K562 (cell line): Measurements from ENCODE around the gene DOK1. TPM values are rescaled to one million over a fixed set of nuclear protein-coding genes. Genes with fewer than 3 reads are reported as not detected.

Experiments used
- EP400 ChIP-seq: fragments of 450-650 bp; IDR thresholded peaks from 2 replicates; pipeline ENCODE4 v1.6.1; 2017; ENCODE audit warnings: antibody characterized with exemption, mild to moderate bottlenecking, moderate library complexity
- ETV1 ChIP-seq: fragments of 450-650 bp; conservative IDR thresholded peaks from 2 replicates; pipeline ENCODE4 v1.6.1; 2016; ENCODE audit warnings: missing genetic modification characterization, control low read depth, low read depth, missing compliant biosample characterization
- ETV6 ChIP-seq, 3 experiments: fragments of 150-350 bp in 1 of 3; sonication (generic) in 1 of 3; formaldehyde crosslinking in 1 of 3; IDR thresholded peaks; 2 replicates each; pipeline versions ENCODE4 v1.6.1 to v1.8.0; 2014 to 2022; ENCODE audit warnings: borderline replicate concordance in 2 of 3, low read depth in 2 of 3, antibody characterized with exemption in 1 of 3, low read length in 1 of 3, mild to moderate bottlenecking in 1 of 3, missing genetic modification reagents in 1 of 3
- FOXK2 ChIP-seq, 2 experiments: fragments of 450-650 bp; IDR thresholded peaks in 1 of 2; conservative IDR thresholded peaks in 1 of 2; 2 replicates each; pipeline ENCODE4 v1.6.1; 2016; ENCODE audit warnings: low read depth in 2 of 2, mild to moderate bottlenecking in 1 of 2
- HNRNPLL ChIP-seq: fragments of 200-400 bp; formaldehyde crosslinking; IDR thresholded peaks from 2 replicates; pipeline ENCODE4 v1.6.1; 2017; ENCODE audit warnings: low read length, low read depth, mild to moderate bottlenecking; ENCODE audit not compliant: poor library complexity, severe bottlenecking
- LARP7 ChIP-seq: fragments of 450-650 bp; IDR thresholded peaks from 2 replicates; pipeline ENCODE4 v1.6.1; 2016
- POLR2H ChIP-seq: IDR thresholded peaks from 2 replicates; pipeline ENCODE4 v1.6.1; 2016; ENCODE audit warnings: missing genetic modification characterization, low read depth, mild to moderate bottlenecking, control low read depth, missing compliant biosample characterization, moderate library complexity
- SNRNP70 ChIP-seq: fragments of 200-400 bp; formaldehyde crosslinking; optimal IDR thresholded peaks from 2 replicates; pipeline ENCODE3; 2017; ENCODE audit warnings: low read depth, low read length
- TBL1XR1 ChIP-seq, 2 experiments: IDR thresholded peaks; 2 replicates each; pipeline ENCODE4 v1.6.1; 2012; ENCODE audit warnings: improper control_type of control experiment in 2 of 2, low read length in 2 of 2, mild to moderate bottlenecking in 1 of 2
- YBX1 ChIP-seq: fragments of 450-650 bp; IDR thresholded peaks from 2 replicates; pipeline ENCODE4 v1.7.1; 2016; ENCODE audit warnings: mild to moderate bottlenecking
- ZNF644 ChIP-seq: fragments of 200-800 bp; sonication (Bioruptor generic); IDR thresholded peaks from 2 replicates; pipeline ENCODE4 v1.6.1; 2016; ENCODE audit warnings: low read depth, missing genetic modification characterization, missing compliant biosample characterization
- polyA plus RNA-seq, 8 experiments: library from polyadenylated mRNA; depleted of rRNA in 4 of 8; stranded (reverse) in 5 of 8; unstranded in 3 of 8; fragments of >200 nt; fragmentation: Nextera tagmentation in 2 of 8; fragmentation: Illumina TruSeq in 1 of 8; extraction: Ambion mirVana in 2 of 8; extraction: Trizol in 1 of 8; gene quantifications; 2 replicates each; pipeline versions ENCODE4 v1.2.1 to v1.2.3, GENCODE V29; 2011 to 2014; ENCODE audit warnings: inconsistent platforms in 1 of 8, missing spikeins in 1 of 8
- total RNA-seq, 7 experiments: library from RNA; depleted of rRNA in 6 of 7; stranded (reverse); fragments of >200 nt in 6 of 7; fragmentation: Illumina TruSeq in 2 of 7; extraction: Trizol in 2 of 7; gene quantifications; 2 replicates each; pipeline versions ENCODE4 v1.2.1 to v1.2.3, GENCODE V29; 2011 to 2021; ENCODE audit warnings: low replicate concordance in 1 of 7
- TF ChIP-seq, protein P1 (sequence below): sonication (generic); formaldehyde crosslinking; IDR thresholded peaks from 2 replicates; pipeline ENCODE4 v1.8.0; 2022; ENCODE audit warnings: mild to moderate bottlenecking, missing genetic modification reagents
- TF ChIP-seq, protein P2 (sequence below): sonication (generic); formaldehyde crosslinking; IDR thresholded peaks from 2 replicates; pipeline ENCODE4 v1.9.0; 2022; ENCODE audit warnings: mild to moderate bottlenecking, missing genetic modification reagents
- TF ChIP-seq, protein P3 (sequence below), 2 experiments: IDR thresholded peaks; 2 replicates each; pipeline ENCODE4 v1.6.1; 2011; ENCODE audit warnings: borderline replicate concordance in 1 of 2, control low read depth in 1 of 2, low read depth in 1 of 2, low read length in 1 of 2, mild to moderate bottlenecking in 1 of 2, mixed read lengths in 1 of 2, moderate library complexity in 1 of 2; ENCODE audit not compliant: insufficient read depth in 1 of 2, insufficient read length in 1 of 2, poor library complexity in 1 of 2, severe bottlenecking in 1 of 2; ENCODE audit errors: extremely low read depth in 1 of 2
- TF ChIP-seq, protein P4 (sequence below), 2 experiments: IDR thresholded peaks; 2 replicates each; pipeline ENCODE4 v1.6.1; 2012; ENCODE audit warnings: improper control_type of control experiment in 2 of 2, low read depth in 2 of 2, low read length in 2 of 2, borderline replicate concordance in 1 of 2
- TF ChIP-seq, protein P5 (sequence below), 2 experiments: fragments of 200-800 bp in 1 of 2; sonication (Bioruptor generic) in 1 of 2; sonication (generic) in 1 of 2; formaldehyde crosslinking in 1 of 2; IDR thresholded peaks in 1 of 2; conservative IDR thresholded peaks in 1 of 2; 2 replicates each; pipeline versions ENCODE4 v1.5.0 to v1.6.1; 2016 to 2020; ENCODE audit warnings: missing compliant biosample characterization in 1 of 2, missing genetic modification characterization in 1 of 2, missing genetic modification reagents in 1 of 2

DOK1 gene
- total and polyA plus RNA-seq, 9 of the 15 experiments (the other 6 are each of a cell fraction or from before 2014, with no cell fraction given) = 0.59 to 36.4 (median 16.1) TPM

DNA sequence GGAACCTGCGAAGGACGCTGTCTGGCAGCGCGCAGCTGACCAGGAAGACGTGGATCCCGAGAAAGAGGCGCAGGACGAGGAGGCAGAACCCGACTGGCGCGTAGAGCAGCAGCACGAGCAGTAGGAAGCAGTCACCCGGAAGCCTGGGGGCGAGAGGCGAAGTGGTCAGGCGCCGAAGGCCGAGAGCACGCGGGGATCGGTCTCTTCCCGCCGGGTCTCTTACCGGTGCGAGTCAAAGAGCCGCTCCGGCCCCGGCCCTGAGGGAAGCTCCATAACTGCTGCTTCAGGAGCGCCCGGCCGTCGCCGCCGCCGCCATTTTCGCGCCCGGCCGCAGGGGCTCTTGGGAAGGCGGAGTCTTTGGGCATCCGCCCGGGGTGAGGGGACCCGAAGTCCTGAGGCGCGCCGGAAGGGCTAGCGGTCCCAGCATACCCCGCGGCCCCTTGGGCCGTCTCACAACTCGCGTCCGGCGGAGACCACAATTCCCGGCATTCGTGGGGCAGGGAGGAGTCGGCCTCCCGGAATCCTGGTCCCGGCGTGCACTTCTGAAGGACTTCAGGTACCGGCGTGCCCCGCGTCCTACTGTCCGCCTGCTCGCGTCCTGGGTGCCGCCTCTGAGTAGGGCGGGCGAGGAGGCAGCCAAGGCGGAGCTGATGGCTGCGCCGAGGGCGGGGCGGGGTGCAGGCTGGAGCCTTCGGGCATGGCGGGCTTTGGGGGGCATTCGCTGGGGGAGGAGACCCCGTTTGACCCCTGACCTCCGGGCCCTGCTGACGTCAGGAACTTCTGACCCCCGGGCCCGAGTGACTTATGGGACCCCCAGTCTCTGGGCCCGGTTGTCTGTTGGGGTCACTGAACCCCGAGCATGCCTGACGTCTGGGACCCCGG is 24.9 kb upstream of the DOK1 start, which contains the start of the genes AUP1 and HTRA2 (continued):
- TF ChIP-seq ETV1 (tag) = peak; percentile 90
- 0 out of 2 replicates have a peak, but pooled peaks have one; percentile 9 for TF ChIP-seq LARP7
- TF ChIP-seq ZNF644 (tag) = peak; percentile 81; the same call in 1 of the 2 replicates
- TF ChIP-seq, protein P1, sequence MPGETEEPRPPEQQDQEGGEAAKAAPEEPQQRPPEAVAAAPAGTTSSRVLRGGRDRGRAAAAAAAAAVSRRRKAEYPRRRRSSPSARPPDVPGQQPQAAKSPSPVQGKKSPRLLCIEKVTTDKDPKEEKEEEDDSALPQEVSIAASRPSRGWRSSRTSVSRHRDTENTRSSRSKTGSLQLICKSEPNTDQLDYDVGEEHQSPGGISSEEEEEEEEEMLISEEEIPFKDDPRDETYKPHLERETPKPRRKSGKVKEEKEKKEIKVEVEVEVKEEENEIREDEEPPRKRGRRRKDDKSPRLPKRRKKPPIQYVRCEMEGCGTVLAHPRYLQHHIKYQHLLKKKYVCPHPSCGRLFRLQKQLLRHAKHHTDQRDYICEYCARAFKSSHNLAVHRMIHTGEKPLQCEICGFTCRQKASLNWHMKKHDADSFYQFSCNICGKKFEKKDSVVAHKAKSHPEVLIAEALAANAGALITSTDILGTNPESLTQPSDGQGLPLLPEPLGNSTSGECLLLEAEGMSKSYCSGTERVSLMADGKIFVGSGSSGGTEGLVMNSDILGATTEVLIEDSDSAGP (CRISPR knock-in tag) = no peak
- TF ChIP-seq ETV6 (IDR thresholded peaks at IDR 0.05; ENCODE audit: borderline replicate concordance in 1 of 2, low read depth in 2 of 2, low read length in 1 of 2) = no peak
- TF ChIP-seq ETV6 (CRISPR knock-in tag; IDR thresholded peaks at IDR 0.05; ENCODE audit: borderline replicate concordance) = no peak
- peak; percentile 65 for TF ChIP-seq HNRNPLL
- TF ChIP-seq, protein P2, sequence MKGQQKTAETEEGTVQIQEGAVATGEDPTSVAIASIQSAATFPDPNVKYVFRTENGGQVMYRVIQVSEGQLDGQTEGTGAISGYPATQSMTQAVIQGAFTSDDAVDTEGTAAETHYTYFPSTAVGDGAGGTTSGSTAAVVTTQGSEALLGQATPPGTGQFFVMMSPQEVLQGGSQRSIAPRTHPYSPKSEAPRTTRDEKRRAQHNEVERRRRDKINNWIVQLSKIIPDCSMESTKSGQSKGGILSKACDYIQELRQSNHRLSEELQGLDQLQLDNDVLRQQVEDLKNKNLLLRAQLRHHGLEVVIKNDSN (CRISPR knock-in tag) = no peak
- TF ChIP-seq FOXK2 (conservative IDR thresholded peaks at IDR 0.05 in 1 of 2, IDR thresholded peaks at IDR 0.05 in 1 of 2; ENCODE audit: low read depth in 2 of 2) = no peak; a peak in 1 of 4 replicates
- TF ChIP-seq, protein P3, sequence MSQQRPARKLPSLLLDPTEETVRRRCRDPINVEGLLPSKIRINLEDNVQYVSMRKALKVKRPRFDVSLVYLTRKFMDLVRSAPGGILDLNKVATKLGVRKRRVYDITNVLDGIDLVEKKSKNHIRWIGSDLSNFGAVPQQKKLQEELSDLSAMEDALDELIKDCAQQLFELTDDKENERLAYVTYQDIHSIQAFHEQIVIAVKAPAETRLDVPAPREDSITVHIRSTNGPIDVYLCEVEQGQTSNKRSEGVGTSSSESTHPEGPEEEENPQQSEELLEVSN (IDR thresholded peaks at IDR 0.05; ENCODE audit: borderline replicate concordance in 1 of 2, extremely low read depth in 1 of 2, insufficient read depth in 1 of 2, insufficient read length in 1 of 2, low read depth in 1 of 2, low read length in 1 of 2, poor library complexity in 1 of 2, severe bottlenecking in 1 of 2) = peak; percentile 42 to 45
- no peak for TF ChIP-seq SNRNP70
- no peak for TF ChIP-seq YBX1
- TF ChIP-seq, protein P4, sequence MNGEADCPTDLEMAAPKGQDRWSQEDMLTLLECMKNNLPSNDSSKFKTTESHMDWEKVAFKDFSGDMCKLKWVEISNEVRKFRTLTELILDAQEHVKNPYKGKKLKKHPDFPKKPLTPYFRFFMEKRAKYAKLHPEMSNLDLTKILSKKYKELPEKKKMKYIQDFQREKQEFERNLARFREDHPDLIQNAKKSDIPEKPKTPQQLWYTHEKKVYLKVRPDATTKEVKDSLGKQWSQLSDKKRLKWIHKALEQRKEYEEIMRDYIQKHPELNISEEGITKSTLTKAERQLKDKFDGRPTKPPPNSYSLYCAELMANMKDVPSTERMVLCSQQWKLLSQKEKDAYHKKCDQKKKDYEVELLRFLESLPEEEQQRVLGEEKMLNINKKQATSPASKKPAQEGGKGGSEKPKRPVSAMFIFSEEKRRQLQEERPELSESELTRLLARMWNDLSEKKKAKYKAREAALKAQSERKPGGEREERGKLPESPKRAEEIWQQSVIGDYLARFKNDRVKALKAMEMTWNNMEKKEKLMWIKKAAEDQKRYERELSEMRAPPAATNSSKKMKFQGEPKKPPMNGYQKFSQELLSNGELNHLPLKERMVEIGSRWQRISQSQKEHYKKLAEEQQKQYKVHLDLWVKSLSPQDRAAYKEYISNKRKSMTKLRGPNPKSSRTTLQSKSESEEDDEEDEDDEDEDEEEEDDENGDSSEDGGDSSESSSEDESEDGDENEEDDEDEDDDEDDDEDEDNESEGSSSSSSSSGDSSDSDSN (IDR thresholded peaks at IDR 0.05; ENCODE audit: borderline replicate concordance in 1 of 2, low read depth in 2 of 2, low read length in 2 of 2) = 0 out of 4 replicates have a peak, but pooled peaks of 1 of the 2 experiments have one; percentile 34
- peak; percentile 90 for TF ChIP-seq EP400
- TF ChIP-seq POLR2H (tag) = peak; percentile 73
- TF ChIP-seq TBL1XR1 (IDR thresholded peaks at IDR 0.05; ENCODE audit: low read length in 2 of 2) = peak in 1 of 2 experiments; percentile 31; a peak in 1 of 4 replicates
- TF ChIP-seq, protein P5, sequence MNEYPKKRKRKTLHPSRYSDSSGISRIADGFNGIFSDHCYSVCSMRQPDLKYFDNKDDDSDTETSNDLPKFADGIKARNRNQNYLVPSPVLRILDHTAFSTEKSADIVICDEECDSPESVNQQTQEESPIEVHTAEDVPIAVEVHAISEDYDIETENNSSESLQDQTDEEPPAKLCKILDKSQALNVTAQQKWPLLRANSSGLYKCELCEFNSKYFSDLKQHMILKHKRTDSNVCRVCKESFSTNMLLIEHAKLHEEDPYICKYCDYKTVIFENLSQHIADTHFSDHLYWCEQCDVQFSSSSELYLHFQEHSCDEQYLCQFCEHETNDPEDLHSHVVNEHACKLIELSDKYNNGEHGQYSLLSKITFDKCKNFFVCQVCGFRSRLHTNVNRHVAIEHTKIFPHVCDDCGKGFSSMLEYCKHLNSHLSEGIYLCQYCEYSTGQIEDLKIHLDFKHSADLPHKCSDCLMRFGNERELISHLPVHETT (CRISPR knock-in tag; conservative IDR thresholded peaks at IDR 0.05 in 1 of 2, IDR thresholded peaks at IDR 0.05 in 1 of 2) = peak in 1 of 2 experiments; percentile 85; a peak in 2 of 4 replicates
